HG03558 (cell line): ENCODE results near the gene MPL.

Experiments
- ATAC-seq: cut with Tn5 transposase; IDR thresholded peaks from one replicate; pipeline ENCODE4 v1.9.1; 2021; ENCODE audit warnings: moderate number of reproducible peaks; ENCODE audit not compliant: unreplicated experiment; ENCODE audit errors: extremely low read depth

Gene MPL

GRCh38 chr1:43305926-43306687 is 31.5 kb upstream of the MPL start:
- ATAC-seq: no peak

GRCh38 chr1:43306688-43307457 is 30.7 kb upstream of the MPL start:
- ATAC-seq: no peak

- ATAC-seq: no peak
Measured at GRCh38 chr1:43307458-43308158, 30.0 kb upstream of the MPL start.

GRCh38 chr1:43308635-43309404 is 28.8 kb upstream of the MPL start:
- no peak for ATAC-seq

- ATAC-seq: no peak
Measured at GRCh38 chr1:43309405-43310025, 28.1 kb upstream of the MPL start.

- ATAC-seq: no peak
Measured at GRCh38 chr1:43311521-43311920, 26.1 kb upstream of the MPL start.

GRCh38 chr1:43312212-43312623 is 25.4 kb upstream of the MPL start:
- no peak for ATAC-seq

- ATAC-seq: no peak
Measured at GRCh38 chr1:43312663-43313515, 24.7 kb upstream of the MPL start.

- ATAC-seq: no peak
Measured at GRCh38 chr1:43313771-43314170, 23.8 kb upstream of the MPL start.

- ATAC-seq: no peak
Measured at GRCh38 chr1:43314233-43314632, 23.4 kb upstream of the MPL start.

GRCh38 chr1:43315481-43315880 is 22.1 kb upstream of the MPL start:
- no peak for ATAC-seq

- no peak for ATAC-seq
Measured at GRCh38 chr1:43315963-43316737, 21.5 kb upstream of the MPL start.

GRCh38 chr1:43316738-43317520 is 20.7 kb upstream of the MPL start:
- ATAC-seq: no peak

GRCh38 chr1:43317817-43318471 is 19.7 kb upstream of the MPL start:
- ATAC-seq: no peak

GRCh38 chr1:43318831-43319230 is 18.8 kb upstream of the MPL start:
- no peak for ATAC-seq

- ATAC-seq: no peak
Measured at GRCh38 chr1:43319288-43319687, 18.3 kb upstream of the MPL start.

GRCh38 chr1:43319766-43320165 is 17.9 kb upstream of the MPL start:
- ATAC-seq: no peak
